Epithelial cell of proximal tubule (primary cell): ENCODE data around the gene RASAL1. TPM values are rescaled to one million over a fixed set of nuclear protein-coding genes. Genes with fewer than 3 reads are reported as not detected.

Experiments
- DNase-seq: peaks from one replicate; pipeline ENCODE4 v3.0.0-alpha.2; 2011; ENCODE audit warnings: low read depth
- H3K4me3 ChIP-seq: 2 replicates; pipeline ENCODE4 v1.5.1; 2011; ENCODE audit warnings: low read depth, mild to moderate bottlenecking, low read length
- CTCF ChIP-seq: conservative IDR thresholded peaks from 2 replicates; pipeline ENCODE4 v1.5.1; 2012; ENCODE audit warnings: low read depth, mild to moderate bottlenecking, low read length
- total RNA-seq: library from RNA; depleted of rRNA; stranded (reverse); fragments of >200 nt; gene quantifications from 2 replicates; pipeline ENCODE4 v1.2.3, GENCODE V29; 2015

Gene RASAL1
- total RNA-seq: 2.0 and 2.1 TPM in 2 replicates

DNA sequence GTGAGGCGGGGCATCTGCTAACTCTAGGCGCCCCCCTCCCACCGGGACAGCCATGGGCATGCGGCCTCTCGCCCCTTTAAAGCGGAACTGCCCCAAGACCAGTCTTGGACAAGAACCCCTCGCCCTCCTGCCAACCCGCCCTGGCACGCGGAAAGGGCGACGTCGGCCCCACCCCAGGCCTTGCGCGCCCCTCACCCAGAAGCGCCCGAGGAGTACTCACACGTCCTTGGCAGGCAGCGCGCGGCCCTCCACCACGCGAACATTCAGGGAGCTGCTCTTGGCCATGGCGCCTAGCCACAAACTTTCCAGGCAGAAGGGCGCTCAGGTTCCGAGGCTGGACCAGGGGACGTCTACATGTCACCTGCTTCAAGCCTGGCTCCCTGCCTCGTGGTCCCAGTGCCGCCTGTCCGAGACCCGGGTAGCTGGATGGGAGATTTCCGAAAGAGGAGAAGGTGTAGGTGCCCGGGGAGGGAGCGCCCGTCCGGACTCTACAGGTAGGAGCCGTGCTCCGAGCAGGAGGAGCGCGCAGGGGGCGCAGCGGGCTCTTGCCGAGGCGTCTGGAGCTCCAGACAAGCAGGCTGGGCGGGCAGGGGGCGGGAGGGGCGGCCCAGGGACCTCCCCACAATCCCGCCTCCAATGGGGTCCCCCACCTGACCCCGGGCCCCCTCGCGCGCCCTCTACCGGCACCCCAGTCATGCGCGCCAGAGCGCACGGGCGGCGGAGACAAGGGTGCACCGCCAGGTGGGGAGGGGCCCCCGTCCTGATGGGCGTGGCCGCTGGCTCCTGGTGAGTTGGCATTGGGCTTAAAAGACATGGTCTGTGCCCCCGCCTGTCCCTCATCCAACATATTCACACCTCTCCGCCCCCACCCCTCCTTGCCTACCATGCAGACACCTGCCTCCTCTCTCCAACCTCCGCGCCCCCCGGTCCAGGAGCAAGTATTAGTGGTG, at the start of gene RASAL1:
RASAL1 (minus strand) TSS at position 584 of the 950 bp plus-strand sequence; CDS start at position 285, 299 bp downstream.
- TF ChIP-seq CTCF: peak; percentile 51
- DNase-seq: no peak
- peak within 1 kb of the TSS; percentile 87 for H3K4me3 ChIP-seq

DNA sequence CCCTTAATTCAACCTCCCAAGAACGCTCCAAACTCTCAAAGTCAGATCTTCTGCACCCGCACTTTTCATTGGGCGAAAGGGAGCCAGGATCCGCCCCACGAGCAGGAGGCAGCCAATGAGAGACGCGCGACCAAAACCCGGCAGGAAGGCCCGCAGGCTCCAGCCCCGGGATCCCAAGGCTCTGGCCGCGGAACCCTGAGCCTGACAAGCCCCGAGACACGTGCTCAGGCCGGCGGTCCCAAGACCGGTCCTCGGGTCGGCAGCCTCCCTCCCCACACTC, 49.3 kb upstream of the RASAL1 start:
- peak overlapping the region; percentile 91 for H3K4me3 ChIP-seq
- TF ChIP-seq CTCF: no peak
- DNase-seq: peak; percentile 55

- no peak for DNase-seq
- no peak for TF ChIP-seq CTCF
- peak overlapping the region; percentile 91 for H3K4me3 ChIP-seq
Measured at GRCh38 chr12:113184098-113184899, 48.7 kb upstream of the RASAL1 start.

GRCh38 chr12:113183030-113183589, 47.5 kb upstream of the RASAL1 start:
- TF ChIP-seq CTCF: no peak
- no peak overlapping the region for H3K4me3 ChIP-seq
- no peak for DNase-seq

DNA sequence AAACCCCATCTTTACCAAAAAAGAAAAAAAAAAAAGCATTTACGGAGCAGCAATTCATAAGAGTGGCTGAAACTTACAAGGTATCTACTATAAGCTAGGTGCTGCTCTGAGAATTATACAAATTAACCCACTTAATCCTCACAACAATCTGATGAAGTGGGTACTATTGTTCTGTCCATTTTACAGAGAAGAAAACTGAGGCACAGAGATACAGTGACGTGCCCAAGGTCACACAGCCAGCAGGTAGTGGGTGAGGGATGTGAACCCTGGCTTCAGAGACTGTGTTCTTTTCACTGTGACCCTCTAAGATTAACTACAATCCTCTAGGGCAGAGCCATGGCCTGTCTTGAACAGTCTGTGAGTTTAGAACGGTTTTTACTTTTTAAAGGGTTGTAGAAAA, 46.4 kb upstream of the RASAL1 start:
- no peak for DNase-seq
- no peak for TF ChIP-seq CTCF
- H3K4me3 ChIP-seq: no peak overlapping the region

- H3K4me3 ChIP-seq: no peak overlapping the region
- TF ChIP-seq CTCF: no peak
- DNase-seq: no peak
Measured at GRCh38 chr12:113180333-113180732, 44.8 kb upstream of the RASAL1 start.
